ENCODE measurements around the gene ZNF436.
"Not testable (repeated sequence)": the region's sequence is repeated elsewhere in the genome, so short reads cannot be mapped to it uniquely, and the experiment has no call there.

The ZNF436 gene

GRCh38 chr1:23322770-23323169, 46.9 kb downstream of the ZNF436 start:
- Histone ChIP-seq H4K20me1 (peaks cover 100% of the 10 kb centered on the region), H3K4me2 (no peak overlapping the region), H3K27me3 (no peaks in the 10 kb centered on the region), H3K27ac (no peak overlapping the region), H3K9ac (no peak overlapping the region), H3K4me3 (no peak overlapping the region), H3K36me3 (peaks cover 97% of the 10 kb centered on the region), H3K9me3 (no peaks in the 10 kb centered on the region), H3K4me1 (peaks cover 16% of the 10 kb centered on the region; the same call in 1 of the 2 replicates)
- TF ChIP-seq Cebpa-rat (IDR thresholded peaks at IDR 0.05): no peak

- H3K4me2 ChIP-seq, H3K9me3 ChIP-seq, H3K27ac ChIP-seq, H3K4me3 ChIP-seq, H3K9ac ChIP-seq, H3K4me1 ChIP-seq, H3K27me3 ChIP-seq: not testable (repeated sequence)
- Histone ChIP-seq H3K36me3 (peaks cover 84% of the 10 kb centered on the region), H4K20me1 (peaks cover 84% of the 10 kb centered on the region)
These were observed 59.4 kb downstream of the ZNF436 start for GRCh38 chr1:23310280-23310679.

Data from BLaER1 (cell line).